Gastroesophageal sphincter (tissue), 4 donors: ENCODE results near the gene FKTN. TPM values are rescaled to one million over a fixed set of nuclear protein-coding genes. Genes with fewer than 3 reads are reported as not detected.

Experiments used
- ATAC-seq: fragments of 150-250 bp; one replicate; pipeline ENCODE4 v1.9.1; 2016; ENCODE audit warnings: mild to moderate bottlenecking, moderate library complexity
- H3K27ac ChIP-seq, 4 donors: fragments of 200-600 bp; sonication (generic) in 3 of 4; 1 replicate in 3 of 4; 2 replicates in 1 of 4; pipeline ENCODE4 v1.5.1; 2016 to 2019
- H3K27me3 ChIP-seq: fragments of 200-600 bp; sonication (generic); one replicate; pipeline ENCODE4 v1.5.1; 2019
- H3K36me3 ChIP-seq, 2 donors: fragments of 200-600 bp; sonication (generic); one replicate each; pipeline ENCODE4 v1.5.1; 2019; ENCODE audit warnings: control low read depth in 1 of 2
- H3K4me1 ChIP-seq, 3 donors: fragments of 200-600 bp; sonication (generic); 1 replicate in 2 of 3; 2 replicates in 1 of 3; pipeline ENCODE4 v1.5.1; 2016 to 2019; ENCODE audit warnings: control low read depth in 2 of 3
- H3K4me3 ChIP-seq, 2 donors: fragments of 200-600 bp; sonication (generic); one replicate each; pipeline ENCODE4 v1.5.1; 2019; ENCODE audit warnings: mild to moderate bottlenecking in 1 of 2, moderate library complexity in 1 of 2
- H3K9me3 ChIP-seq, 3 donors: fragments of 200-600 bp; sonication (generic); one replicate each; pipeline ENCODE4 v1.5.1; 2017 to 2019; ENCODE audit warnings: control low read depth in 2 of 3
- EP300 ChIP-seq: sonication (generic); formaldehyde crosslinking; IDR thresholded peaks from one replicate; pipeline ENCODE4 v1.6.1; 2017; ENCODE audit warnings: antibody characterized with exemption, mild to moderate bottlenecking
- POLR2A ChIP-seq, 2 donors: fragments of 450-650 bp; IDR thresholded peaks; one replicate each; pipeline ENCODE4 v1.6.1; 2017; ENCODE audit warnings: antibody characterized with exemption in 2 of 2, mild to moderate bottlenecking in 2 of 2, moderate library complexity in 1 of 2
- POLR2AphosphoS5 ChIP-seq: sonication (generic); formaldehyde crosslinking; IDR thresholded peaks from one replicate; pipeline ENCODE4 v1.6.1; 2017; ENCODE audit warnings: antibody characterized with exemption
- WGBS, 2 donors: methylation state at CpG; one replicate each; pipeline ENCODE4 v1.1.5; 2018; ENCODE audit warnings: low coverage in 1 of 2; 5-methylcytosine and 5-hydroxymethylcytosine counted together
- total RNA-seq, 4 donors: library from RNA; depleted of rRNA; stranded (reverse); fragments of >200 nt; gene quantifications; one replicate each; pipeline ENCODE4 v1.1.0, GENCODE V29; 2016
- TF ChIP-seq, protein P1 (sequence below), 4 experiments: fragments of 200-600 bp in 2 of 4; fragments of 450-650 bp in 2 of 4; sonication (generic) in 1 of 4; IDR thresholded peaks; one replicate each; pipeline ENCODE4 v1.5.1; 2017 to 2019; ENCODE audit warnings: antibody characterized with exemption in 4 of 4, mild to moderate bottlenecking in 2 of 4, moderate library complexity in 2 of 4

The FKTN gene
- total RNA-seq, 4 donors from 2014 or later, result 5.7 to 44.3 (median 9.0) TPM

GRCh38 chr9:105621001-105621400, 63.1 kb downstream of the FKTN start:
- H3K36me3 ChIP-seq, result peaks cover 6 to 32% of the 10 kb centered on the region in 2 donors
- ATAC-seq, result no peak
- H3K4me3 ChIP-seq, result no peak overlapping the region
- 41 to 83% methylated on average over 2 of the region's 2 CpGs for WGBS, 2 donors
- TF ChIP-seq, protein P1, sequence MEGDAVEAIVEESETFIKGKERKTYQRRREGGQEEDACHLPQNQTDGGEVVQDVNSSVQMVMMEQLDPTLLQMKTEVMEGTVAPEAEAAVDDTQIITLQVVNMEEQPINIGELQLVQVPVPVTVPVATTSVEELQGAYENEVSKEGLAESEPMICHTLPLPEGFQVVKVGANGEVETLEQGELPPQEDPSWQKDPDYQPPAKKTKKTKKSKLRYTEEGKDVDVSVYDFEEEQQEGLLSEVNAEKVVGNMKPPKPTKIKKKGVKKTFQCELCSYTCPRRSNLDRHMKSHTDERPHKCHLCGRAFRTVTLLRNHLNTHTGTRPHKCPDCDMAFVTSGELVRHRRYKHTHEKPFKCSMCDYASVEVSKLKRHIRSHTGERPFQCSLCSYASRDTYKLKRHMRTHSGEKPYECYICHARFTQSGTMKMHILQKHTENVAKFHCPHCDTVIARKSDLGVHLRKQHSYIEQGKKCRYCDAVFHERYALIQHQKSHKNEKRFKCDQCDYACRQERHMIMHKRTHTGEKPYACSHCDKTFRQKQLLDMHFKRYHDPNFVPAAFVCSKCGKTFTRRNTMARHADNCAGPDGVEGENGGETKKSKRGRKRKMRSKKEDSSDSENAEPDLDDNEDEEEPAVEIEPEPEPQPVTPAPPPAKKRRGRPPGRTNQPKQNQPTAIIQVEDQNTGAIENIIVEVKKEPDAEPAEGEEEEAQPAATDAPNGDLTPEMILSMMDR (IDR thresholded peaks at IDR 0.05), result no peak
- TF ChIP-seq EP300 (no peak), POLR2A (IDR thresholded peaks at IDR 0.05) (no peak), POLR2AphosphoS5 (no peak)
- H3K27ac ChIP-seq, result no peak overlapping the region
- no peaks in the 10 kb centered on the region for H3K4me1 ChIP-seq
- H3K27me3 ChIP-seq, result no peaks in the 10 kb centered on the region
- H3K9me3 ChIP-seq, result no peaks in the 10 kb centered on the region

- Histone ChIP-seq H3K27ac (no peak overlapping the region), H3K36me3 (peaks cover 3 to 43% of the 10 kb centered on the region in 2 donors), H3K9me3 (no peaks in the 10 kb centered on the region), H3K4me3 (no peak overlapping the region), H3K4me1 (no peaks in the 10 kb centered on the region), H3K27me3 (no peaks in the 10 kb centered on the region)
- no peak for TF ChIP-seq POLR2AphosphoS5
- TF ChIP-seq EP300, result no peak
- TF ChIP-seq, protein P1 (IDR thresholded peaks at IDR 0.05), result no peak
- no peak for TF ChIP-seq POLR2A (IDR thresholded peaks at IDR 0.05)
- WGBS, 2 donors, result 43 to 67% methylated on average over 1 of the region's 1 CpG
- no peak for ATAC-seq
Observed at GRCh38 chr9:105625088-105625487, 67.2 kb downstream of the FKTN start.

GRCh38 chr9:105632807-105633206, 74.9 kb downstream of the FKTN start:
- WGBS, 2 donors, result 75 to 93% methylated on average over 1 of the region's 1 CpG
- TF ChIP-seq, protein P1 (IDR thresholded peaks at IDR 0.05), result no peak
- TF ChIP-seq POLR2AphosphoS5, result no peak
- TF ChIP-seq EP300, result no peak
- no peak for TF ChIP-seq POLR2A (IDR thresholded peaks at IDR 0.05)
- H3K36me3 ChIP-seq, result peaks cover 0 to 47% of the 10 kb centered on the region in 2 donors

GRCh38 chr9:105633411-105633810, 75.5 kb downstream of the FKTN start:
- Histone ChIP-seq H3K27me3 (no peaks in the 10 kb centered on the region), H3K4me1 (no peaks in the 10 kb centered on the region), H3K27ac (no peak overlapping the region), H3K9me3 (no peaks in the 10 kb centered on the region), H3K4me3 (no peak overlapping the region), H3K36me3 (peaks cover 0 to 53% of the 10 kb centered on the region in 2 donors)
- TF ChIP-seq POLR2AphosphoS5 (no peak), EP300 (no peak), POLR2A (IDR thresholded peaks at IDR 0.05) (no peak)
- TF ChIP-seq, protein P1 (IDR thresholded peaks at IDR 0.05), result no peak
- WGBS, 2 donors, result 72 to 78% methylated on average over 1 to 3 of the region's 3 CpGs
- no peak for ATAC-seq

More at GRCh38 chr9:105632807-105633206, 74.9 kb downstream of the FKTN start:
- Histone ChIP-seq H3K27me3 (no peaks in the 10 kb centered on the region), H3K4me3 (no peak overlapping the region), H3K27ac (no peak overlapping the region), H3K9me3 (no peaks in the 10 kb centered on the region), H3K4me1 (no peaks in the 10 kb centered on the region)
- no peak for ATAC-seq

- Histone ChIP-seq H3K27ac (no peak overlapping the region), H3K27me3 (no peaks in the 10 kb centered on the region), H3K4me3 (no peak overlapping the region), H3K9me3 (peaks cover 0 to 4% (median 0%) of the 10 kb centered on the region in 3 donors), H3K36me3 (peaks cover 0 to 70% of the 10 kb centered on the region in 2 donors), H3K4me1 (no peaks in the 10 kb centered on the region)
- ATAC-seq, result no peak
- 100% methylated on average over 1 of the region's 1 CpG; no CpG with 5 or more reads in 1 of the 2 donors for WGBS, 2 donors
- no peak for TF ChIP-seq EP300
- TF ChIP-seq, protein P1 (IDR thresholded peaks at IDR 0.05), result no peak
- TF ChIP-seq POLR2A (IDR thresholded peaks at IDR 0.05), result no peak
- no peak for TF ChIP-seq POLR2AphosphoS5
Observed at GRCh38 chr9:105636331-105636730, 78.4 kb downstream of the FKTN start.
